SK-N-SH treated with all-trans-retinoic acid at 6 μM for 48 hours (cell line): ENCODE results near the gene NUP62CL.
"Not testable (repeated sequence)": the region's sequence is repeated elsewhere in the genome, so short reads cannot be mapped to it uniquely, and the experiment has no call there.

Experiments
- ATAC-seq: fragments of 200-7000 bp; cut with Tn5 transposase; 3 replicates; pipeline ENCODE4 v1.9.1; 2020; ENCODE audit warnings: mild to moderate bottlenecking, moderate library complexity
- ARNTL ChIP-seq: fragments of 450-650 bp; formaldehyde crosslinking; IDR thresholded peaks from 2 replicates; pipeline ENCODE4 v1.5.0; 2020; ENCODE audit warnings: low read depth, mild to moderate bottlenecking, moderate library complexity, borderline replicate concordance
- BACH2 ChIP-seq: fragments of 250-450 bp; sonication (Bioruptor Pico); IDR thresholded peaks from 2 replicates; pipeline ENCODE4 v1.9.0; 2021; ENCODE audit warnings: mild to moderate bottlenecking, borderline replicate concordance
- CSDC2 ChIP-seq: fragments of 250-450 bp; sonication (Bioruptor Pico); IDR thresholded peaks from 2 replicates; pipeline ENCODE4 v1.5.0; 2020; ENCODE audit warnings: mild to moderate bottlenecking, moderate library complexity
- ESRRG ChIP-seq: fragments of 250-450 bp; sonication (Bioruptor Pico); IDR thresholded peaks from 2 replicates; pipeline ENCODE4 v1.6.1; 2021; ENCODE audit warnings: mild to moderate bottlenecking
- GLIS3 ChIP-seq: fragments of 250-450 bp; sonication (Bioruptor Pico); IDR thresholded peaks from 2 replicates; pipeline ENCODE4 v1.5.0; 2020; ENCODE audit warnings: mild to moderate bottlenecking, moderate library complexity
- ISL1 ChIP-seq: fragments of 250-450 bp; sonication (Bioruptor Pico); IDR thresholded peaks from 2 replicates; pipeline ENCODE4 v2.1.2; 2022; ENCODE audit warnings: mild to moderate bottlenecking, moderate library complexity
- PPARA ChIP-seq: fragments of 250-450 bp; sonication (Bioruptor Pico); IDR thresholded peaks from 2 replicates; pipeline ENCODE4 v1.5.0; 2020; ENCODE audit warnings: mild to moderate bottlenecking, borderline replicate concordance
- SNAI2 ChIP-seq: fragments of 250-450 bp; sonication (Bioruptor Pico); IDR thresholded peaks from 2 replicates; pipeline ENCODE4 v1.5.0; 2020; ENCODE audit warnings: mild to moderate bottlenecking, moderate library complexity
- TCF4 ChIP-seq: fragments of 250-450 bp; sonication (Bioruptor Pico); IDR thresholded peaks from 2 replicates; pipeline ENCODE4 v1.8.0; 2021; ENCODE audit warnings: mild to moderate bottlenecking, moderate library complexity, borderline replicate concordance
- TOX ChIP-seq: fragments of 250-450 bp; sonication (Bioruptor Pico); IDR thresholded peaks from 2 replicates; pipeline ENCODE4 v1.8.0; 2021; ENCODE audit warnings: mild to moderate bottlenecking, moderate library complexity, borderline replicate concordance
- ZFP3 ChIP-seq: fragments of 250-450 bp; sonication (Bioruptor Pico); IDR thresholded peaks from 2 replicates; pipeline ENCODE4 v1.5.0; 2020; ENCODE audit warnings: mild to moderate bottlenecking, moderate library complexity
- ZFP30 ChIP-seq: fragments of 450-650 bp; formaldehyde crosslinking; IDR thresholded peaks from 2 replicates; pipeline ENCODE4 v1.5.0; 2022; ENCODE audit warnings: mild to moderate bottlenecking, moderate library complexity
- ZNF565 ChIP-seq: fragments of 450-650 bp; formaldehyde crosslinking; conservative IDR thresholded peaks from 2 replicates; pipeline ENCODE4 v1.5.0; 2020; ENCODE audit warnings: low read depth, mild to moderate bottlenecking, moderate library complexity
- ZNF70 ChIP-seq: fragments of 450-650 bp; formaldehyde crosslinking; IDR thresholded peaks from 2 replicates; pipeline ENCODE4 v1.5.0; 2020; ENCODE audit warnings: mild to moderate bottlenecking, moderate library complexity
- TF ChIP-seq, protein P1 (sequence below): fragments of 250-450 bp; sonication (Bioruptor Pico); IDR thresholded peaks from 2 replicates; pipeline ENCODE4 v1.5.1; 2021; ENCODE audit warnings: mild to moderate bottlenecking, moderate library complexity
- TF ChIP-seq, protein P2 (sequence below): fragments of 250-450 bp; sonication (Bioruptor Pico); IDR thresholded peaks from 2 replicates; pipeline ENCODE4 v1.8.0; 2020; ENCODE audit warnings: mild to moderate bottlenecking, moderate library complexity, borderline replicate concordance
- TF ChIP-seq, protein P3 (sequence below): fragments of 250-450 bp; sonication (Bioruptor Pico); IDR thresholded peaks from 2 replicates; pipeline ENCODE4 v1.5.0; 2020; ENCODE audit warnings: mild to moderate bottlenecking, moderate library complexity
- TF ChIP-seq, protein P4 (sequence below): fragments of 250-450 bp; sonication (Bioruptor Pico); IDR thresholded peaks from 2 replicates; pipeline ENCODE4 v1.5.1; 2020; ENCODE audit warnings: low read depth, mild to moderate bottlenecking, moderate library complexity

NUP62CL gene

DNA sequence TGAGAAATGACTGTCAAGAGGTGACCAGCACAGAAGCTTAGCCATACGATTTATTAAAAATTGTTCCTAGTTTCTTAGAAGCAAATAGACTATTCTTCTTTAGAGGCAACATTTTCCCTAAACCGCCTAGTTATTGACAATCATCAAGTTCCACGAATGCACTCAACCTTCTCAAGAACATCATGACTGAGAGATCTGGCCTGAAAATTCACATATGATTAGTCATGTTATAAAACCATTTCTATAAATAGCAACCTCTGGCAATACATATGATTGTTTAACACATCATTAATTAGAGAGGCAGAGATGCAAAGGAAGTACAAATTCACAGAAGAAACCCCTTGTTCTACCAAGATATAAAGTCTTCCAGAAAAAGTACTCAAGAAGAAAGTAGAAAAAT is 6.7 kb downstream of the NUP62CL start (continued):
- TF ChIP-seq, protein P1, sequence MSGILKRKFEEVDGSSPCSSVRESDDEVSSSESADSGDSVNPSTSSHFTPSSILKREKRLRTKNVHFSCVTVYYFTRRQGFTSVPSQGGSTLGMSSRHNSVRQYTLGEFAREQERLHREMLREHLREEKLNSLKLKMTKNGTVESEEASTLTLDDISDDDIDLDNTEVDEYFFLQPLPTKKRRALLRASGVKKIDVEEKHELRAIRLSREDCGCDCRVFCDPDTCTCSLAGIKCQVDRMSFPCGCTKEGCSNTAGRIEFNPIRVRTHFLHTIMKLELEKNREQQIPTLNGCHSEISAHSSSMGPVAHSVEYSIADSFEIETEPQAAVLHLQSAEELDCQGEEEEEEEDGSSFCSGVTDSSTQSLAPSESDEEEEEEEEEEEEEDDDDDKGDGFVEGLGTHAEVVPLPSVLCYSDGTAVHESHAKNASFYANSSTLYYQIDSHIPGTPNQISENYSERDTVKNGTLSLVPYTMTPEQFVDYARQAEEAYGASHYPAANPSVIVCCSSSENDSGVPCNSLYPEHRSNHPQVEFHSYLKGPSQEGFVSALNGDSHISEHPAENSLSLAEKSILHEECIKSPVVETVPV: no peak
- no peak for TF ChIP-seq ZFP30 (CRISPR knock-in tag)
- TF ChIP-seq ZFP3: no peak
- TF ChIP-seq ARNTL (CRISPR knock-in tag): no peak
- TF ChIP-seq, protein P2, sequence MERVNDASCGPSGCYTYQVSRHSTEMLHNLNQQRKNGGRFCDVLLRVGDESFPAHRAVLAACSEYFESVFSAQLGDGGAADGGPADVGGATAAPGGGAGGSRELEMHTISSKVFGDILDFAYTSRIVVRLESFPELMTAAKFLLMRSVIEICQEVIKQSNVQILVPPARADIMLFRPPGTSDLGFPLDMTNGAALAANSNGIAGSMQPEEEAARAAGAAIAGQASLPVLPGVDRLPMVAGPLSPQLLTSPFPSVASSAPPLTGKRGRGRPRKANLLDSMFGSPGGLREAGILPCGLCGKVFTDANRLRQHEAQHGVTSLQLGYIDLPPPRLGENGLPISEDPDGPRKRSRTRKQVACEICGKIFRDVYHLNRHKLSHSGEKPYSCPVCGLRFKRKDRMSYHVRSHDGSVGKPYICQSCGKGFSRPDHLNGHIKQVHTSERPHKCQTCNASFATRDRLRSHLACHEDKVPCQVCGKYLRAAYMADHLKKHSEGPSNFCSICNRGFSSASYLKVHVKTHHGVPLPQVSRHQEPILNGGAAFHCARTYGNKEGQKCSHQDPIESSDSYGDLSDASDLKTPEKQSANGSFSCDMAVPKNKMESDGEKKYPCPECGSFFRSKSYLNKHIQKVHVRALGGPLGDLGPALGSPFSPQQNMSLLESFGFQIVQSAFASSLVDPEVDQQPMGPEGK (CRISPR knock-in tag): no peak
- TF ChIP-seq PPARA (CRISPR knock-in tag): no peak
- TF ChIP-seq, protein P3, sequence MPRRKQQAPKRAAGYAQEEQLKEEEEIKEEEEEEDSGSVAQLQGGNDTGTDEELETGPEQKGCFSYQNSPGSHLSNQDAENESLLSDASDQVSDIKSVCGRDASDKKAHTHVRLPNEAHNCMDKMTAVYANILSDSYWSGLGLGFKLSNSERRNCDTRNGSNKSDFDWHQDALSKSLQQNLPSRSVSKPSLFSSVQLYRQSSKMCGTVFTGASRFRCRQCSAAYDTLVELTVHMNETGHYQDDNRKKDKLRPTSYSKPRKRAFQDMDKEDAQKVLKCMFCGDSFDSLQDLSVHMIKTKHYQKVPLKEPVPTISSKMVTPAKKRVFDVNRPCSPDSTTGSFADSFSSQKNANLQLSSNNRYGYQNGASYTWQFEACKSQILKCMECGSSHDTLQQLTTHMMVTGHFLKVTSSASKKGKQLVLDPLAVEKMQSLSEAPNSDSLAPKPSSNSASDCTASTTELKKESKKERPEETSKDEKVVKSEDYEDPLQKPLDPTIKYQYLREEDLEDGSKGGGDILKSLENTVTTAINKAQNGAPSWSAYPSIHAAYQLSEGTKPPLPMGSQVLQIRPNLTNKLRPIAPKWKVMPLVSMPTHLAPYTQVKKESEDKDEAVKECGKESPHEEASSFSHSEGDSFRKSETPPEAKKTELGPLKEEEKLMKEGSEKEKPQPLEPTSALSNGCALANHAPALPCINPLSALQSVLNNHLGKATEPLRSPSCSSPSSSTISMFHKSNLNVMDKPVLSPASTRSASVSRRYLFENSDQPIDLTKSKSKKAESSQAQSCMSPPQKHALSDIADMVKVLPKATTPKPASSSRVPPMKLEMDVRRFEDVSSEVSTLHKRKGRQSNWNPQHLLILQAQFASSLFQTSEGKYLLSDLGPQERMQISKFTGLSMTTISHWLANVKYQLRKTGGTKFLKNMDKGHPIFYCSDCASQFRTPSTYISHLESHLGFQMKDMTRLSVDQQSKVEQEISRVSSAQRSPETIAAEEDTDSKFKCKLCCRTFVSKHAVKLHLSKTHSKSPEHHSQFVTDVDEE: no peak
- TF ChIP-seq, all 23 proteins: peak for 0

DNA sequence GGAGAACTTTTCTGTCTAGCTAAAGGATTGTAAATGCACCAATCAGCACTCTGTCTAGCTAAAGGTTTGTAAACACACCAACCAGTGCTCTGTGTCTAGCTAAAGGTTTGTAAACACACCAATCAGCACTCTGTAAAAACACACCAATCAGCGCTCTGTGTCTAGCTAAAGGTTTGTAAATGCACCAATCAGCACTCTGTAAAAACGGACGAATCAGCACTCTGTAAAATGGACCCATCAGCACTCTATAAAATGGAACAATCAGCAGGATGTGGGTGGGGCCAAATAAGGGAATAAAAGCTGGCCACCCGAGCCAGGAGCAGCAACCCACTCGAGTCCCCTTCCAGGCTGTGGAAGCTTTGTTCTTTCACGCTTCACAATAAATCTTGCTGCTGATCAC is 8.2 kb downstream of the NUP62CL start:
- not testable (repeated sequence) for ATAC-seq

DNA sequence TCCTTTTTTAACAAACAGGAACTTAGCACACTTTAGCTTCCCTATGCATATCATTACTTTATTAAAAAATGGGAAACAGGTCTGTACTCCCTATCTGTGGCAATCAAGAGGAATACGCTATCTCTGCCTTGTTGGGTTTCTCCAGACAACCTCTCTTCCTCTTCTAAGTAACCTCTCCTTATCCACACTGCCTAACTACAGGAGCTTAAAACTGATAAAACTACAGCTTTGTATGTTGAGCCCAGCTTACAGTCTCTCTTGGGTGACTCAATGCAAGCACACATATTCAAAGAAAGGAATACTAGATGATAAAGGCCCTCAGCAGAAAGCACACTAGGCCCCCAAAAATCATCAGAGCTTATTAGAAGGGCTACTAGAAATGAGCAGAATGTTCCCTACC is 8.9 kb downstream of the NUP62CL start:
- no peak for ATAC-seq
- TF ChIP-seq CSDC2 (CRISPR knock-in tag) (no peak), PPARA (CRISPR knock-in tag) (no peak), ISL1 (CRISPR knock-in tag) (no peak), ZNF70 (no peak), GLIS3 (CRISPR knock-in tag) (no peak), TOX (CRISPR knock-in tag) (no peak), SNAI2 (CRISPR knock-in tag) (no peak), ZNF565 (no peak), ZFP30 (CRISPR knock-in tag) (no peak)

DNA sequence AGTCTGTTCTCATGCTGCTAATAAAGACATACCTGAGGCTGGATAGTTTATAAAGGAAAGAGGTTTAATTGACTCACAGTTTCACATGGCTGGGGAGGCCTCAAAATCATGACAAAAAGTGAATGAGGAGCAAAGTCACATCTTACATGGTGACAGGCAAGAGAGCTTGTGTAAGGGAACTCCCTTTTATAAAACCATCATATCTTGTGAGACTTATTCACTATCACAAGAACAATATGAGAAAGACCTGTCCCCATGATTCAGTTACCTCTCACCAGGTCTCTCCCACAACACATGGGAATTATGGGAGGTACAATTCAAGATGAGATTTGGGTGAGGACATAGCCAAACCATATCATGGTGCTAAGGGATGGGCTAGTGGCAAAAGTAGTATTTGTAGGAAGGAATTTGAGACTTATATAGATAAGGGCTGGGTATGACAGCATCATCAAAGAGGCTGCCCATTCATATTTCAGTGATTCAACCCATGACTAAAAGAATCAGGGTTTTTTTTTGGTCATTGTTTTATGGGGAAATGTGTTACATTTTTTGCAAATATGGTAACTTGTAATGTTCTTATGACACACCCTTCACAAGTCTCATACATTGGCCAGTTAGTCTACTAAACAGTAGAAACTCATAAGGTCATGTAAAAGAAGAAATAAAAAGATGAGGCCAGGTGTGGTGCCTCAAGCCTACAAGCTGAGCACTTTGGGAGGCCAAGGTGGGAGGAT is 34.7 kb downstream of the NUP62CL start:
- no peak for ATAC-seq
- TF ChIP-seq BACH2 (CRISPR knock-in tag): no peak
- no peak for TF ChIP-seq TCF4 (CRISPR knock-in tag)
- no peak for TF ChIP-seq GLIS3 (CRISPR knock-in tag)
- TF ChIP-seq, protein P4, sequence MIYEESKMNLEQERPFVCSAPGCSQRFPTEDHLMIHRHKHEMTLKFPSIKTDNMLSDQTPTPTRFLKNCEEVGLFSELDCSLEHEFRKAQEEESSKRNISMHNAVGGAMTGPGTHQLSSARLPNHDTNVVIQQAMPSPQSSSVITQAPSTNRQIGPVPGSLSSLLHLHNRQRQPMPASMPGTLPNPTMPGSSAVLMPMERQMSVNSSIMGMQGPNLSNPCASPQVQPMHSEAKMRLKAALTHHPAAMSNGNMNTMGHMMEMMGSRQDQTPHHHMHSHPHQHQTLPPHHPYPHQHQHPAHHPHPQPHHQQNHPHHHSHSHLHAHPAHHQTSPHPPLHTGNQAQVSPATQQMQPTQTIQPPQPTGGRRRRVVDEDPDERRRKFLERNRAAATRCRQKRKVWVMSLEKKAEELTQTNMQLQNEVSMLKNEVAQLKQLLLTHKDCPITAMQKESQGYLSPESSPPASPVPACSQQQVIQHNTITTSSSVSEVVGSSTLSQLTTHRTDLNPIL (CRISPR knock-in tag): no peak
- TF ChIP-seq TOX (CRISPR knock-in tag): no peak
- TF ChIP-seq, protein P1: no peak
- TF ChIP-seq ESRRG: no peak
- TF ChIP-seq PPARA (CRISPR knock-in tag): no peak
- no peak for TF ChIP-seq CSDC2 (CRISPR knock-in tag)
